ENCODE data around the gene PKNOX2. TPM values are rescaled to one million over a fixed set of nuclear protein-coding genes. Genes with fewer than 3 reads are reported as not detected.

PKNOX2 gene
- total RNA-seq, 1 experiment from 2014 or later: not detected

DNA sequence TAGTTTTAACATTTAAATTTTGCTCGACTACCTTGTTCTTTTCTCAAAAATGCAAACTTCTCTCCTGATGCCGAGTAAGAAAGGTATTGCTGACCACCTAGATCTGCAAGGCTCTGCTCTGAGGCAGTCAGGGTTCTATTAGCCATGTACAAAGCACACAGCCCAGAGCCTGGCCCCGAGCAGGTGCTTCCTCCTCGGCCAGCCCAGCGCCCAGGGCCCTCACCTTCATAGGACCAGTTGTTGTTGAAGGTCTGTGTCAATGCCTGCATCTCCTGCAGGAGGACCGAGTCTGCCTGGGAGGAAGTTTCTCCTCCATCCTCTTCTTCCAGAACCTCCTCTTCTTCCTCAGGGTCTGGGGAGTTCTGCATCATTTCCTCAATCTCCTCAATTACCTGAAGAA lies 295.7 kb downstream of the PKNOX2 start:
- DNase-seq (ENCODE audit: low read depth in 1 of 2, low spot score in 2 of 2): no peak
- Histone ChIP-seq H3K9me3 (replicated peaks) (no peaks in the 10 kb centered on the region), H3K36me3 (no peaks in the 10 kb centered on the region), H3K27me3 (replicated peaks) (no peaks in the 10 kb centered on the region), H3K27ac (no peak overlapping the region), H3K4me1 (replicated peaks) (no peaks in the 10 kb centered on the region), H3K4me3 (no peak overlapping the region)

DNA sequence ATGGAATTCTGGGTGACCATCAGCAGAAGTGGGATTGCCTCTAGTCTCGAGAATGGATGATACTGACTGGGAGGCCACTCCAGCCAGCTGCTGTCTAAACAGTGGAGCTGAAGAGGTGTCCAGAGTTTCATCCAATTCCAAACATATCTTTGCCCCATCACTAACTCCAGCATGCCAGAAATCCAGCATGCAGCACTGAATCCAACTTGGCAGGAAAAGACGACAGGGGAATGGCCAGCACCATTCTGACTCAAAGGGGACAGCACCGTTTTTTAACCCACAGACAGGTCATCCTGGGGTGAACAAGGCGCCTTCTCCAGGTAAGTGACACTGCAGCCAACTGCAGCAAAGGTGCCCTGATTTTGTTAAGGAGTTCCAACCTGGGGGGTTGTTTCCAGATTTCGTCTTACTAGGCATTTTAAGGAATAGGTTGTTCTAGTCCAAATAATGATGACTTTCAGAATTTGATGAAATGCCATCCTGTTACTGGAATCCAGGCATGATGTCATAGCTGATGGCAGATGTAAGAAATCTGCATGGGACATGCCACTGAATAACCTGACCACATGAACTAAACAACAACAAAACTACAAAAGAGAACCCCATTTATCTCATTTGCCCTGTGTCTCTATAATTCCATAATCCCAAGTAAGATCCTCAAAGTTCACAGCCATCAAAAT lies 299.2 kb downstream of the PKNOX2 start:
- Histone ChIP-seq H3K27me3 (replicated peaks) (no peaks in the 10 kb centered on the region), H3K36me3 (no peaks in the 10 kb centered on the region), H3K4me3 (no peak overlapping the region), H3K27ac (no peak overlapping the region), H3K4me1 (replicated peaks) (no peaks in the 10 kb centered on the region), H3K9me3 (replicated peaks) (no peaks in the 10 kb centered on the region)
- DNase-seq (ENCODE audit: low read depth in 1 of 2, low spot score in 2 of 2): no peak

DNA sequence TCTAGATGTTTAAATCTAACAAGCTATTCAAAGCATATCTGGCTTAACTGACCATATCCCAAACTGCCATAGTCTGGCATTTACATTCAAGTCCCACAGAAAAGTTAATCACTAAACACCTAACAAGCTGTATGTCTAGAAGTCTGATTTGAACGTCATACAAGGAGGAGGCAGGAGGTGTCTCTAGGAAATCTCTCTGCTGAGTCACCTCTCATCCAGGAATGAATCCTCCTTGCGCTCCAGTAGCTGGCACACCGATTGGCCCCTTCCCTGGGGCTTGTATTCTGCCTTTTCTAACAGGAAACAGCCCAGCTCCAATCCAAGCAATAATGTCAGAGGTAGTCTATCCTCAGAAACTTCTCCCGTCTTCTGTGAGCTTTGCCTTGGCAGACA lies 299.7 kb downstream of the PKNOX2 start:
- no peaks in the 10 kb centered on the region for H3K9me3 ChIP-seq (replicated peaks)
- no peaks in the 10 kb centered on the region for H3K27me3 ChIP-seq (replicated peaks)
- no peaks in the 10 kb centered on the region for H3K4me1 ChIP-seq (replicated peaks)
- H3K27ac ChIP-seq: no peak overlapping the region
- no peaks in the 10 kb centered on the region for H3K36me3 ChIP-seq
- DNase-seq (ENCODE audit: low read depth in 1 of 2, low spot score in 2 of 2): no peak
- no peak overlapping the region for H3K4me3 ChIP-seq

DNA sequence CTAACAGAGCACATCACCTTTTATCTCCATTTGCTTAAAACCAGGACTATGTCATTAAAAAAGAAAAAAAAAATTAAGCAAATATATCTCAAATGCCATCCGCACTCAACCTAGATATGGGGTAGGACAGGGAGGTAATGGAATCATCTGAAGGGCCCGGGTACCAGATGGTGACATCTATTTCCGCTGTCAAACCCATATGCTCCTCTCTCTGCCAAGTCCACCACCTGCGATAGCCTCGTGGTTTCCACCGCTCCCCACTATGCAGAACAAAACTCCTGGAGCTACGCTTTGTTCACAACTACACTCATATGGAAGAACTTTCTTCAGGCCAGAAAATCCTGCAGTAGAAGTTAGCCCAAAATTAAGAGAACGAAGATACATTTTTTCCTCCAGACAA lies 300.1 kb downstream of the PKNOX2 start:
- Histone ChIP-seq H3K9me3 (replicated peaks) (no peaks in the 10 kb centered on the region), H3K27ac (no peak overlapping the region), H3K36me3 (no peaks in the 10 kb centered on the region), H3K27me3 (replicated peaks) (no peaks in the 10 kb centered on the region), H3K4me3 (no peak overlapping the region), H3K4me1 (replicated peaks) (no peaks in the 10 kb centered on the region)
- DNase-seq (ENCODE audit: low read depth in 1 of 2, low spot score in 2 of 2): no peak

DNA sequence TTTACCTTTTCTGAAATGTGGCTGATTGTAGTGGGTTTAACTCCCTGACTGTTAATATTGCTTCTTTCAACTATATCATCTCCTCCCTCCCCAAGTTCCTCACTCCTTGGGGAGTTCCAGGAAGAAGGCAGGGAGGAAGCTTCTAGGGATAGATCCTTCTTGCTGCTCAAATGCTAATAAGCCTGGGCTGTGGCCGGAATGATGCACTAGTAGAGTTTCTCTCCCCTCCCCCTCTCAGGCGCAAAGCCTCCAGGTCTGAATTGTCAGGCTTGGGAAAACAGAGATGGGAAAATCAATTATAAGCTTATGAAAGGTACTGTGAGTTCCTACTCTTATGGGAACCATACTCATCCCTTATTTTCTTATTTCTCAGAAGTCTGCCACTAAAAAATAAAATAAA lies 300.7 kb downstream of the PKNOX2 start:
- DNase-seq (ENCODE audit: low read depth in 1 of 2, low spot score in 2 of 2): no peak

DNA sequence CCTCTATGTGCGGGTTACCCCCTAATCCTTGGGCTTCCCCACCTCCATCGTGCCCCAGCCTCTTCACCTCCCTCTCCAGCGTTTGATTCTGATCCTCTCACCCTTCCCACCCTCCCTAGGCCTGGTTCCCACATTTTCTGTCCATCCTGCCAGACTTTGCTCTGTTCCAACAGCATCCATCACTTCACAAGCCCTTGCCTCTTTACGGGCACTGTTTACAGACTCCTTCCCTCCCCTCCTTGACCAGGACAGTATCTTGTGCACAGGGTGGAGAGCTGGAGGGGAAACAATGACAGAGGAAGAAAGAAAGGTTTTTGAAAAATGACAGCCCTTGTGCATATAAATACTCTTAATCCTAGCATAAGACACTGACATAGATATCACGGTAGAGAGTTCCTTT lies 301.1 kb downstream of the PKNOX2 start:
- Histone ChIP-seq H3K4me1 (replicated peaks) (no peaks in the 10 kb centered on the region), H3K9me3 (replicated peaks) (no peaks in the 10 kb centered on the region), H3K27ac (no peak overlapping the region), H3K27me3 (replicated peaks) (no peaks in the 10 kb centered on the region), H3K4me3 (no peak overlapping the region), H3K36me3 (no peaks in the 10 kb centered on the region)
- DNase-seq (ENCODE audit: low read depth in 1 of 2, low spot score in 2 of 2): no peak

More for the DNA sequence above, 300.7 kb downstream of the PKNOX2 start:
- Histone ChIP-seq H3K27me3 (replicated peaks) (no peaks in the 10 kb centered on the region), H3K36me3 (no peaks in the 10 kb centered on the region), H3K27ac (no peak overlapping the region), H3K9me3 (replicated peaks) (no peaks in the 10 kb centered on the region), H3K4me3 (no peak overlapping the region), H3K4me1 (replicated peaks) (no peaks in the 10 kb centered on the region)

DNA sequence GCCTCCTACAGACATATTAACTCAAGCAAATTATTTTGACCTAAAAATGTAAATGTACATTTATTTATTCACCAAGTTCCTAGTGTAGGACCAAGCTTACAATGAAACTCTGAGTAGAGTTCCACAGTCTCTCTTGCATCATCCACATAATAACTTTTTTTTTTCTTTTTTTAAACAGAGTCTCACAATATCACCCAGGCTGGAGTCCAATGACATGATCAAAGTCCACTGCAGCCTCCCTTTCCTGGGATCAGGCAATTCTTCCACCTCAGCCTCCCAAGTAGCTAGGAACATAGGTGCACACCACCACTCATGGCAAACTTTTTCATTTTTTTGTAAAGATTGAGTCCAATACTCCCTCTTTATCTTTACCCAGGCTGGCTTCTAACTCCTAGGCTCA lies 303.5 kb downstream of the PKNOX2 start:
- no peaks in the 10 kb centered on the region for H3K27me3 ChIP-seq (replicated peaks)
- H3K36me3 ChIP-seq: no peaks in the 10 kb centered on the region
- no peak overlapping the region for H3K27ac ChIP-seq
- no peak for DNase-seq (ENCODE audit: low read depth in 1 of 2, low spot score in 2 of 2)
- no peaks in the 10 kb centered on the region for H3K9me3 ChIP-seq (replicated peaks)
- no peak overlapping the region for H3K4me3 ChIP-seq
- H3K4me1 ChIP-seq (replicated peaks): no peaks in the 10 kb centered on the region

DNA sequence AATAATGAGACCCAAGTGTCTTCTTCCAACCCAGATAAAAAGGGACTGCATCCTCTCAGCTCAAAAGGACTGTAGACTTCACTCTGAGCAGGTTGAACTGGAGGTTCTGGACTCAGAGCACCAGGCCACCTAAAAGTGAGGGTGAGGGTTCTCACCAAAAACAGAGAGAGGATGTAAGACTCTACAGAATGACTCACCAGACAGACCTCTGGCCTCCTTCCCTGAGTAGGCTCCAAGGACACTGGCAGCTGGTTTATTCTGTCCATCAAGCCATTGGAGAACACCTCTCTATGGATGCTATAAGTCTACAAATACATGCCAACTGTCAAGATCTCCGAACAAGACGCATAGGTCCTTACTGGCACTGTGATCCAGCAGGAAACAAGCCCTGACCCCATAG lies 304.3 kb downstream of the PKNOX2 start:
- H3K4me3 ChIP-seq: no peak overlapping the region
- DNase-seq (ENCODE audit: low read depth in 1 of 2, low spot score in 2 of 2): no peak

DNA sequence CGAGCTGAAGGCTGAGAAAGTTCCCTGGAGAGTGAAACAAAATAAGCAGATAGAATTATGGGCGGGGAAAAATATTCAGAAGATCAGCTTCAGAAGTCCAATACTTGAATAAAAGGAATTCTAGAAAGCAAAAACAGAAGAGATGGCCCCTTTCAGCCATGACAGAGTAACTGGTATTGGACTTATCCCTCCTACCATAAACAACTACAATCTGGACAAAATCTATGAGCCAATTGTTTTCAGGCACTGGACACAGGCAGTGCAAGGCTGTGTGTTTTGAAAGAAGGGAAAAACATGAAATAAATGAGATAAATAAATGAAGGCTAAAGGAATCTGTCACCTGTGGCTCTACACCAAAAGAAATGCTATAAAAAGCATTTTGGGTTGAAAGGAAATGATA lies 305.8 kb downstream of the PKNOX2 start:
- H3K4me3 ChIP-seq: no peak overlapping the region
- H3K27me3 ChIP-seq (replicated peaks): no peaks in the 10 kb centered on the region
- H3K27ac ChIP-seq: no peak overlapping the region
- no peak for DNase-seq (ENCODE audit: low read depth in 1 of 2, low spot score in 2 of 2)
- H3K36me3 ChIP-seq: no peaks in the 10 kb centered on the region
- no peaks in the 10 kb centered on the region for H3K9me3 ChIP-seq (replicated peaks)
- H3K4me1 ChIP-seq (replicated peaks): no peaks in the 10 kb centered on the region

More for the DNA sequence above, 304.3 kb downstream of the PKNOX2 start:
- Histone ChIP-seq H3K9me3 (replicated peaks) (no peaks in the 10 kb centered on the region), H3K4me1 (replicated peaks) (no peaks in the 10 kb centered on the region), H3K36me3 (no peaks in the 10 kb centered on the region), H3K27me3 (replicated peaks) (no peaks in the 10 kb centered on the region), H3K27ac (no peak overlapping the region)

DNA sequence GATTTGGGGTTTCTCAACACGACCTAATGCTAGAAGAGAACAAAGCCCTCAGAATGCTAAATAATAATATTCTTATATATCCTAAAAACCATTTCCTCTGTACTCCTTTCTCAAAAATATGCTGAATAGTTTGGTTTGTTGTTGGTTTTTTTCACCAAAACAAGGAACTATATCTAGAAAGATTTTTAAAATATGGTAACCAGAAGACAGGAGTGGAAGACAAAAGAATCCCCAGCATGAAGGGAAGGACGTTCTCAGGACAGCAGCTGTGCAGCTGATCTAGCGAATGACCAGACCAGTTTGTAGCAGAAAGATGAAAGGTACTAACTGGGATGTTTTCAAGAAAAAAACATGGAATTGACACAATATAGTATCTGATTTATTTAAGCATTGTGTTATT lies 312.2 kb downstream of the PKNOX2 start:
- Histone ChIP-seq H3K9me3 (replicated peaks) (no peaks in the 10 kb centered on the region), H3K27me3 (replicated peaks) (no peaks in the 10 kb centered on the region), H3K4me3 (no peak overlapping the region), H3K27ac (no peak overlapping the region), H3K36me3 (no peaks in the 10 kb centered on the region), H3K4me1 (replicated peaks) (no peaks in the 10 kb centered on the region)
- DNase-seq (ENCODE audit: low read depth in 1 of 2, low spot score in 2 of 2): no peak

DNA sequence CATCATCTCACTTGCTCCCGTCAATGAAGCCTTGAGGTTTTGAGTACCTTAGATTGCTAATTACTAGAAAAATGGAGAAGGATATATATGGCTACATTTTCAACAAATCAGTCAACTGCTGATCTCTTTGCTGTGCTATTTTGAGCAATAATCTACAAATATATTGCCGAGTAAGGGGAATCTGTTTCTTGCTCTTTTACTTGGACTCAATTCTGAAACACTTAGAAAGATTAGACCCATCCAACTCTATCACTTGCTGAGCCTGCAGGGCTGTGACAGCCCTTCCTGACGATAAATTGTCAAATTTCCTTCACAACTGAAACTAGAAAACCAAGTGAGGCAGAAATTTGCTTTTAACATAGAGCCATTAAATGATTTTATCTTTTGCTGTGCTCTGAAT lies 314.6 kb downstream of the PKNOX2 start:
- H3K4me3 ChIP-seq: no peak overlapping the region
- no peaks in the 10 kb centered on the region for H3K9me3 ChIP-seq (replicated peaks)
- no peaks in the 10 kb centered on the region for H3K36me3 ChIP-seq
- H3K27ac ChIP-seq: no peak overlapping the region
- H3K4me1 ChIP-seq (replicated peaks): no peaks in the 10 kb centered on the region
- H3K27me3 ChIP-seq (replicated peaks): no peaks in the 10 kb centered on the region
- no peak for DNase-seq (ENCODE audit: low read depth in 1 of 2, low spot score in 2 of 2)

DNA sequence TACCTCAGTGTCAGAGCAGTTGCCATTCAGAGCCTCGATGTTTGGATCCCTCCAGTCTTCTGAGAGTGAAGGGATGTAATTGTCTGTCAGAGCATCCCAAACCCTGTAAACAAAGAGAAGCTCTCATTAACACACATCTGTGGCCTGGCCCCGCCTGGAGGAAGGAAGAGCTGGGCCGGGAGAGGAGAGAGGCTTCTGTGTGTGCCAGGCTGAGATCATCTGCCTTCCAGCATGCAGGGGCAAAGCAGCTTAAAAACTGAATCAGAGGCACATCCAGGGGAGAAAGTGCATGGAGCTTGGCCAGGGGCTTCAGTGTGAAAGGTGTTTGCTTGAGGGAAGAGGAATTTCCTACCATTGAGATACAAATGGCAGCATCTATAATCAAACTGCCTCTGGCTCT lies 317.0 kb downstream of the PKNOX2 start:
- Histone ChIP-seq H3K27me3 (replicated peaks) (no peaks in the 10 kb centered on the region), H3K27ac (no peak overlapping the region), H3K36me3 (no peaks in the 10 kb centered on the region), H3K4me3 (no peak overlapping the region), H3K9me3 (replicated peaks) (no peaks in the 10 kb centered on the region), H3K4me1 (replicated peaks) (no peaks in the 10 kb centered on the region)
- DNase-seq (ENCODE audit: low read depth in 1 of 2, low spot score in 2 of 2): no peak

Data from SJSA1 (cell line).